Astrocyte (in vitro differentiated cells and primary cell): ENCODE results near the gene TMED8.

Source experiments
- EZH2 ChIP-seq: IDR thresholded peaks from 2 replicates; pipeline ENCODE4 v1.6.1; 2012; ENCODE audit warnings: mild to moderate bottlenecking, low read length, inconsistent platforms; ENCODE audit not compliant: insufficient read depth
- TF ChIP-seq, protein P1 (sequence below): IDR thresholded peaks from 2 replicates; pipeline ENCODE4 v1.5.1; 2011; ENCODE audit warnings: low read depth, mild to moderate bottlenecking, inconsistent platforms, low read length, moderate library complexity; ENCODE audit not compliant: insufficient read depth

GRCh38 chr14:77356899-77357298 is 20.0 kb downstream of the TMED8 start:
- TF ChIP-seq, protein P1, sequence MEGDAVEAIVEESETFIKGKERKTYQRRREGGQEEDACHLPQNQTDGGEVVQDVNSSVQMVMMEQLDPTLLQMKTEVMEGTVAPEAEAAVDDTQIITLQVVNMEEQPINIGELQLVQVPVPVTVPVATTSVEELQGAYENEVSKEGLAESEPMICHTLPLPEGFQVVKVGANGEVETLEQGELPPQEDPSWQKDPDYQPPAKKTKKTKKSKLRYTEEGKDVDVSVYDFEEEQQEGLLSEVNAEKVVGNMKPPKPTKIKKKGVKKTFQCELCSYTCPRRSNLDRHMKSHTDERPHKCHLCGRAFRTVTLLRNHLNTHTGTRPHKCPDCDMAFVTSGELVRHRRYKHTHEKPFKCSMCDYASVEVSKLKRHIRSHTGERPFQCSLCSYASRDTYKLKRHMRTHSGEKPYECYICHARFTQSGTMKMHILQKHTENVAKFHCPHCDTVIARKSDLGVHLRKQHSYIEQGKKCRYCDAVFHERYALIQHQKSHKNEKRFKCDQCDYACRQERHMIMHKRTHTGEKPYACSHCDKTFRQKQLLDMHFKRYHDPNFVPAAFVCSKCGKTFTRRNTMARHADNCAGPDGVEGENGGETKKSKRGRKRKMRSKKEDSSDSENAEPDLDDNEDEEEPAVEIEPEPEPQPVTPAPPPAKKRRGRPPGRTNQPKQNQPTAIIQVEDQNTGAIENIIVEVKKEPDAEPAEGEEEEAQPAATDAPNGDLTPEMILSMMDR, result no peak
- no peak for TF ChIP-seq EZH2
